Effector memory CD8-positive, alpha-beta T cell (primary cell): ENCODE results near the gene WASF2.

Experiments
- ATAC-seq: fragments of 150-1000 bp; cut with Tn5 transposase; replicated peaks from 2 replicates; pipeline ENCODE4 v1.10.0; 2021; ENCODE audit warnings: mild to moderate bottlenecking, moderate library complexity
- DNase-seq, 3 experiments: peaks; one replicate each; pipeline ENCODE4 v3.0.0; 2021
- H3K27ac Mint-ChIP-seq, 2 donors: one replicate each; pipeline ENCODE4 v1.8.0; 2022; ENCODE audit warnings: mild to moderate bottlenecking in 2 of 2, mixed read lengths in 2 of 2, moderate library complexity in 2 of 2
- H3K27me3 Mint-ChIP-seq, 2 donors: one replicate each; pipeline ENCODE4 v1.8.0; 2022; ENCODE audit warnings: mixed read lengths in 2 of 2
- H3K36me3 Mint-ChIP-seq: one replicate; pipeline ENCODE4 v1.8.0; 2022; ENCODE audit warnings: mild to moderate bottlenecking, moderate library complexity, mixed read lengths; ENCODE audit not compliant: insufficient read depth
- H3K4me1 Mint-ChIP-seq, 2 donors: one replicate each; pipeline ENCODE4 v1.8.0; 2022; ENCODE audit warnings: low read depth in 2 of 2, mixed read lengths in 2 of 2
- H3K4me3 Mint-ChIP-seq, 2 donors: one replicate each; pipeline ENCODE4 v1.8.0; 2022; ENCODE audit warnings: mild to moderate bottlenecking in 2 of 2, mixed read lengths in 2 of 2, moderate library complexity in 2 of 2
- H3K9me3 Mint-ChIP-seq, 2 donors: one replicate each; pipeline ENCODE4 v1.8.0; 2022; ENCODE audit warnings: mixed read lengths in 2 of 2

WASF2 gene

GRCh38 chr1:27358038-27358927 lies 131.7 kb downstream of the WASF2 start:
- Mint-ChIP-seq H3K4me3 (peak overlapping the region; percentile 77 to 82), H3K27ac (no peak overlapping the region), H3K27me3 (no peaks in the 10 kb centered on the region), H3K9me3 (no peaks in the 10 kb centered on the region), H3K36me3 (peaks cover 28% of the 10 kb centered on the region), H3K4me1 (peaks cover 24 to 50% of the 10 kb centered on the region in 2 donors)
- no peak for ATAC-seq
- no peak for DNase-seq

GRCh38 chr1:27357281-27358037 lies 132.5 kb downstream of the WASF2 start:
- Mint-ChIP-seq H3K9me3 (no peaks in the 10 kb centered on the region), H3K36me3 (peaks cover 28% of the 10 kb centered on the region), H3K27ac (peak overlapping the region; percentile 79 to 90), H3K4me3 (peak overlapping the region; percentile 77 to 82), H3K4me1 (peaks cover 24 to 50% of the 10 kb centered on the region in 2 donors), H3K27me3 (no peaks in the 10 kb centered on the region)
- ATAC-seq = peak; percentile 54
- DNase-seq = peak; percentile 74 to 82 (median 81)

GRCh38 chr1:27356619-27357280 lies 133.2 kb downstream of the WASF2 start:
- H3K4me1 Mint-ChIP-seq = peaks cover 24 to 50% of the 10 kb centered on the region in 2 donors

GRCh38 chr1:27356277-27356618 lies 133.7 kb downstream of the WASF2 start:
- ATAC-seq (no peak), DNase-seq (peak in 1 of 3 experiments; percentile 45)
- Mint-ChIP-seq H3K36me3 (peaks cover 31% of the 10 kb centered on the region), H3K27ac (peak overlapping the region; percentile 79 to 90), H3K9me3 (no peaks in the 10 kb centered on the region), H3K4me3 (peak overlapping the region; percentile 77 to 82), H3K4me1 (peaks cover 24 to 50% of the 10 kb centered on the region in 2 donors), H3K27me3 (no peaks in the 10 kb centered on the region)

More at GRCh38 chr1:27356619-27357280, 133.2 kb downstream of the WASF2 start:
- no peaks in the 10 kb centered on the region for H3K27me3 Mint-ChIP-seq
- DNase-seq = peak; percentile 26 to 60 (median 57)
- H3K9me3 Mint-ChIP-seq = no peaks in the 10 kb centered on the region
- H3K36me3 Mint-ChIP-seq = peaks cover 28% of the 10 kb centered on the region
- peak; percentile 75 for ATAC-seq
- H3K27ac Mint-ChIP-seq = peak overlapping the region; percentile 79 to 90
- peak overlapping the region; percentile 77 to 82 for H3K4me3 Mint-ChIP-seq

GRCh38 chr1:27355683-27356082 lies 134.3 kb downstream of the WASF2 start:
- H3K27me3 Mint-ChIP-seq = no peaks in the 10 kb centered on the region
- peaks cover 24 to 47% of the 10 kb centered on the region in 2 donors for H3K4me1 Mint-ChIP-seq
- H3K4me3 Mint-ChIP-seq = peak overlapping the region; percentile 77 to 82
- H3K9me3 Mint-ChIP-seq = no peaks in the 10 kb centered on the region
- H3K27ac Mint-ChIP-seq = peak overlapping the region; percentile 79 to 90
- DNase-seq = no peak
- H3K36me3 Mint-ChIP-seq = peaks cover 34% of the 10 kb centered on the region
- no peak for ATAC-seq
